HepG2 (cell line): Measurements from ENCODE around the gene TTYH1. TPM values are rescaled to one million over a fixed set of nuclear protein-coding genes. Genes with fewer than 3 reads are reported as not detected.

Experiments
- EEA1 ChIP-seq: sonication (generic); formaldehyde crosslinking; IDR thresholded peaks from 2 replicates; pipeline ENCODE4 v1.5.1; 2020; ENCODE audit warnings: mild to moderate bottlenecking, missing genetic modification reagents, borderline replicate concordance
- EED ChIP-seq: sonication (generic); formaldehyde crosslinking; IDR thresholded peaks from 2 replicates; pipeline ENCODE4 v1.5.0; 2020; ENCODE audit warnings: mild to moderate bottlenecking, missing genetic modification reagents
- GLI4 ChIP-seq: sonication (generic); formaldehyde crosslinking; IDR thresholded peaks from 2 replicates; pipeline ENCODE4 v1.5.1; 2020; ENCODE audit warnings: missing genetic modification reagents, mild to moderate bottlenecking, moderate library complexity, borderline replicate concordance
- HES4 ChIP-seq: sonication (generic); formaldehyde crosslinking; IDR thresholded peaks from 2 replicates; pipeline ENCODE4 v1.9.0; 2021; ENCODE audit warnings: mild to moderate bottlenecking, missing genetic modification reagents, borderline replicate concordance
- HOXA3 ChIP-seq: sonication (generic); formaldehyde crosslinking; IDR thresholded peaks from 2 replicates; pipeline ENCODE4 v1.5.0; 2020; ENCODE audit warnings: missing genetic modification reagents
- MAFK ChIP-seq, 2 experiments: IDR thresholded peaks in 1 of 2; conservative IDR thresholded peaks in 1 of 2; 2 replicates each; pipeline ENCODE4 v1.6.1; 2011; ENCODE audit warnings: improper control_type of control experiment in 2 of 2, low read length in 2 of 2
- PTBP1 ChIP-seq: fragments of 200-400 bp; formaldehyde crosslinking; IDR thresholded peaks from 2 replicates; pipeline ENCODE4 v1.6.1; 2018; ENCODE audit warnings: low read length, low read depth; ENCODE audit not compliant: poor library complexity, severe bottlenecking
- SETDB1 ChIP-seq: sonication (generic); formaldehyde crosslinking; IDR thresholded peaks from 2 replicates; pipeline ENCODE4 v1.5.1; 2020; ENCODE audit warnings: missing genetic modification reagents, mild to moderate bottlenecking, borderline replicate concordance
- SOX5 ChIP-seq: IDR thresholded peaks from 2 replicates; pipeline ENCODE4 v1.6.1; 2016; ENCODE audit warnings: borderline replicate concordance
- TCF7L2 ChIP-seq: IDR thresholded peaks from 2 replicates; pipeline ENCODE4 v1.6.1; 2011; ENCODE audit warnings: mild to moderate bottlenecking, low read depth, low read length, moderate library complexity
- TIGD3 ChIP-seq: sonication (generic); formaldehyde crosslinking; IDR thresholded peaks from 2 replicates; pipeline ENCODE4 v1.5.1; 2020; ENCODE audit warnings: mild to moderate bottlenecking, missing genetic modification reagents, borderline replicate concordance
- ZFP82 ChIP-seq: sonication (generic); formaldehyde crosslinking; IDR thresholded peaks from 2 replicates; pipeline ENCODE4 v1.5.1; 2020; ENCODE audit warnings: mild to moderate bottlenecking, missing genetic modification reagents, borderline replicate concordance
- ZFP90 ChIP-seq: sonication (generic); formaldehyde crosslinking; IDR thresholded peaks from 2 replicates; pipeline ENCODE4 v1.8.0; 2022; ENCODE audit warnings: missing genetic modification reagents, mild to moderate bottlenecking, inconsistent platforms, borderline replicate concordance
- ZFY ChIP-seq: sonication (generic); formaldehyde crosslinking; IDR thresholded peaks from 2 replicates; pipeline ENCODE4 v1.4.0; 2020; ENCODE audit warnings: missing genetic modification reagents
- ZHX1 ChIP-seq: sonication (generic); formaldehyde crosslinking; IDR thresholded peaks from 2 replicates; pipeline ENCODE4 v1.8.1; 2022; ENCODE audit warnings: low read depth, mild to moderate bottlenecking, missing genetic modification reagents
- ZNF10 ChIP-seq: sonication (generic); formaldehyde crosslinking; IDR thresholded peaks from 2 replicates; pipeline ENCODE4 v1.4.0; 2020; ENCODE audit warnings: mild to moderate bottlenecking, low read depth, missing genetic modification reagents, borderline replicate concordance
- ZNF136 ChIP-seq: sonication (generic); formaldehyde crosslinking; IDR thresholded peaks from 2 replicates; pipeline ENCODE4 v1.8.1; 2022; ENCODE audit warnings: low read depth, mild to moderate bottlenecking, moderate library complexity, missing genetic modification reagents
- ZNF639 ChIP-seq: conservative IDR thresholded peaks from 2 replicates; pipeline ENCODE4 v1.6.1; 2018; ENCODE audit warnings: missing genetic modification reagents
- ZSCAN5A ChIP-seq: sonication (generic); formaldehyde crosslinking; IDR thresholded peaks from 2 replicates; pipeline ENCODE4 v1.8.0; 2022; ENCODE audit warnings: mild to moderate bottlenecking, missing genetic modification reagents, borderline replicate concordance
- polyA plus RNA-seq, 8 experiments: library from polyadenylated mRNA; depleted of rRNA in 3 of 8; stranded (reverse) in 7 of 8; unstranded in 1 of 8; fragments of >200 nt; fragmentation: Illumina TruSeq in 4 of 8; extraction: Trizol in 4 of 8; gene quantifications; 2 replicates each; pipeline versions ENCODE4 v1.2.1 to v1.2.3, GENCODE V29; 2011 to 2016; ENCODE audit warnings: low read depth in 4 of 8, missing spikeins in 1 of 8, mixed read lengths in 1 of 8; ENCODE audit not compliant: insufficient read depth in 1 of 8
- total RNA-seq, 5 experiments: library from RNA; depleted of rRNA; stranded (reverse); fragments of >200 nt; fragmentation: Illumina TruSeq; extraction: Trizol; gene quantifications; 2 replicates each; pipeline ENCODE4 v1.2.3, GENCODE V29; 2016; ENCODE audit warnings: low read depth in 1 of 5

The TTYH1 gene
- total and polyA plus RNA-seq, 2 of the 13 experiments (the other 11 are each of a cell fraction or from before 2014, with no cell fraction given) = 6.9 to 19.9 TPM

- TF ChIP-seq SOX5 (CRISPR knock-in tag) (no peak), ZFP82 (CRISPR knock-in tag) (peak; percentile 94; the same call in 1 of the 2 replicates), SETDB1 (CRISPR knock-in tag) (no peak), PTBP1 (peak; percentile 29), ZNF10 (no peak), GLI4 (CRISPR knock-in tag) (no peak), EED (peak; percentile 34; the same call in 1 of the 2 replicates), ZFP90 (CRISPR knock-in tag) (peak; percentile 41), ZSCAN5A (CRISPR knock-in tag) (0 out of 2 replicates have a peak, but pooled peaks have one; percentile 64), ZNF639 (no peak), TCF7L2 (no peak), ZNF136 (CRISPR knock-in tag) (no peak), MAFK (conservative IDR thresholded peaks at IDR 0.05 in 1 of 2, IDR thresholded peaks at IDR 0.05 in 1 of 2; ENCODE audit: low read length in 2 of 2) (no peak), ZFY (peak; percentile 79), HOXA3 (peak; percentile 21; the same call in 1 of the 2 replicates), EEA1 (CRISPR knock-in tag) (peak; percentile 82; the same call in 1 of the 2 replicates), ZHX1 (0 out of 2 replicates have a peak, but pooled peaks have one; percentile 66), HES4 (CRISPR knock-in tag) (peak; percentile 52; the same call in 1 of the 2 replicates), TIGD3 (CRISPR knock-in tag) (no peak)
These were observed 47.6 kb downstream of the TTYH1 start (continued) for GRCh38 chr19:54462655-54463530.
